ENCODE measurements around the gene STMND1. TPM values are rescaled to one million over a fixed set of nuclear protein-coding genes. Genes with fewer than 3 reads are reported as not detected.

The STMND1 gene
- total and polyA plus RNA-seq, 2 donors (not counting 1 experiment from before 2014, with no cell fraction given): 0.06 TPM; not detected in 1

- Histone ChIP-seq H3K9me3 (ENCODE audit: control insufficient read depth, insufficient read depth, low read depth, low read length) (no peaks in the 10 kb centered on the region), H3K9ac (ENCODE audit: insufficient read depth, low read length) (no peak overlapping the region), H3K36me3 (ENCODE audit: control insufficient read depth, insufficient read depth, low read length) (no peaks in the 10 kb centered on the region), H3K4me2 (ENCODE audit: extremely low read depth, insufficient read depth, low read length) (no peak overlapping the region), H3K27me3 (ENCODE audit: control insufficient read depth, insufficient read depth, low read length) (peaks cover 3% of the 10 kb centered on the region), H3K4me3 (replicated peaks in 1 of 4; ENCODE audit: control extremely low read depth in 1 of 4, insufficient read depth in 1 of 4, low read depth in 3 of 4, low read length in 4 of 4) (no peak overlapping the region), H4K20me1 (ENCODE audit: control insufficient read depth, extremely low read depth, insufficient read depth, low read length) (no peaks in the 10 kb centered on the region), H3K27ac (ENCODE audit: insufficient read depth, low read length) (no peak overlapping the region), H3K79me2 (ENCODE audit: control insufficient read depth, insufficient read depth, low read length) (no peaks in the 10 kb centered on the region), H2AFZ (ENCODE audit: low read length) (no peak overlapping the region), H3K4me1 (ENCODE audit: control insufficient read depth, extremely low read depth, insufficient read depth, low read length) (no peaks in the 10 kb centered on the region)
- TF ChIP-seq EZH2 (IDR thresholded peaks at IDR 0.05; ENCODE audit: low read length, missing control alignments) (no peak), CTCF (conservative IDR thresholded peaks at IDR 0.05 in 1 of 2, IDR thresholded peaks at IDR 0.05 in 1 of 2; ENCODE audit: low read depth in 1 of 2, low read length in 2 of 2) (no peak)
- no peak for DNase-seq (ENCODE audit: low read depth in 2 of 2)
Measured at GRCh38 chr6:17132967-17133366, 31.1 kb downstream of the STMND1 start.

- no peaks in the 10 kb centered on the region for H3K36me3 ChIP-seq (ENCODE audit: control insufficient read depth, insufficient read depth, low read length)
- no peak overlapping the region for H2AFZ ChIP-seq (ENCODE audit: low read length)
- no peaks in the 10 kb centered on the region for H4K20me1 ChIP-seq (ENCODE audit: control insufficient read depth, extremely low read depth, insufficient read depth, low read length)
- H3K27ac ChIP-seq (ENCODE audit: insufficient read depth, low read length): no peak overlapping the region
- H3K9me3 ChIP-seq (ENCODE audit: control insufficient read depth, insufficient read depth, low read depth, low read length): no peaks in the 10 kb centered on the region
- H3K9ac ChIP-seq (ENCODE audit: insufficient read depth, low read length): no peak overlapping the region
- TF ChIP-seq EZH2 (IDR thresholded peaks at IDR 0.05; ENCODE audit: low read length, missing control alignments): no peak
- no peak for TF ChIP-seq CTCF (conservative IDR thresholded peaks at IDR 0.05 in 1 of 2, IDR thresholded peaks at IDR 0.05 in 1 of 2; ENCODE audit: low read depth in 1 of 2, low read length in 2 of 2)
- no peak overlapping the region for H3K4me2 ChIP-seq (ENCODE audit: extremely low read depth, insufficient read depth, low read length)
- H3K79me2 ChIP-seq (ENCODE audit: control insufficient read depth, insufficient read depth, low read length): no peaks in the 10 kb centered on the region
- no peaks in the 10 kb centered on the region for H3K4me1 ChIP-seq (ENCODE audit: control insufficient read depth, extremely low read depth, insufficient read depth, low read length)
- no peak for DNase-seq (ENCODE audit: low read depth in 2 of 2)
- H3K4me3 ChIP-seq (replicated peaks in 1 of 4; ENCODE audit: control extremely low read depth in 1 of 4, insufficient read depth in 1 of 4, low read depth in 3 of 4, low read length in 4 of 4): no peak overlapping the region
- no peaks in the 10 kb centered on the region for H3K27me3 ChIP-seq (ENCODE audit: control insufficient read depth, insufficient read depth, low read length)
Measured at GRCh38 chr6:17138033-17138432, 36.2 kb downstream of the STMND1 start.

GRCh38 chr6:17144016-17144415 lies 42.2 kb downstream of the STMND1 start:
- Histone ChIP-seq H3K4me2 (ENCODE audit: extremely low read depth, insufficient read depth, low read length) (no peak overlapping the region), H3K9ac (ENCODE audit: insufficient read depth, low read length) (no peak overlapping the region), H3K4me3 (replicated peaks in 1 of 4; ENCODE audit: control extremely low read depth in 1 of 4, insufficient read depth in 1 of 4, low read depth in 3 of 4, low read length in 4 of 4) (no peak overlapping the region), H3K36me3 (ENCODE audit: control insufficient read depth, insufficient read depth, low read length) (no peaks in the 10 kb centered on the region), H3K27ac (ENCODE audit: insufficient read depth, low read length) (no peak overlapping the region), H4K20me1 (ENCODE audit: control insufficient read depth, extremely low read depth, insufficient read depth, low read length) (no peaks in the 10 kb centered on the region), H3K27me3 (ENCODE audit: control insufficient read depth, insufficient read depth, low read length) (no peaks in the 10 kb centered on the region), H3K9me3 (ENCODE audit: control insufficient read depth, insufficient read depth, low read depth, low read length) (no peaks in the 10 kb centered on the region), H2AFZ (ENCODE audit: low read length) (no peak overlapping the region), H3K79me2 (ENCODE audit: control insufficient read depth, insufficient read depth, low read length) (no peaks in the 10 kb centered on the region), H3K4me1 (ENCODE audit: control insufficient read depth, extremely low read depth, insufficient read depth, low read length) (no peaks in the 10 kb centered on the region)
- DNase-seq (ENCODE audit: low read depth in 2 of 2): no peak
- TF ChIP-seq EZH2 (IDR thresholded peaks at IDR 0.05; ENCODE audit: low read length, missing control alignments) (no peak), CTCF (conservative IDR thresholded peaks at IDR 0.05 in 1 of 2, IDR thresholded peaks at IDR 0.05 in 1 of 2; ENCODE audit: low read depth in 1 of 2, low read length in 2 of 2) (no peak)

Data from fibroblast of lung (primary cell).